Tibial nerve (tissue), 4 donors: Measurements from ENCODE around the gene TMEM123. TPM values are rescaled to one million over a fixed set of nuclear protein-coding genes. Genes with fewer than 3 reads are reported as not detected.

Experiments
- DNase-seq, 2 donors: peaks; one replicate each; pipeline ENCODE4 v3.0.0-alpha.2; 2019; ENCODE audit warnings: low spot score in 2 of 2
- H3K27ac ChIP-seq, 4 donors: fragments of 200-600 bp; sonication (generic) in 3 of 4; one replicate each; pipeline ENCODE4 v1.5.1; 2017 to 2019; ENCODE audit warnings: mild to moderate bottlenecking in 1 of 4
- H3K27me3 ChIP-seq, 2 donors: fragments of 200-600 bp; sonication (generic) in 1 of 2; one replicate each; pipeline versions ENCODE4 v1.5.1 to v1.6.0; 2017 to 2019
- H3K36me3 ChIP-seq, 3 donors: fragments of 200-600 bp; sonication (generic); one replicate each; pipeline ENCODE4 v1.5.1; 2018 to 2019
- H3K4me1 ChIP-seq, 4 donors: fragments of 200-600 bp; sonication (generic) in 3 of 4; one replicate each; pipeline ENCODE4 v1.5.1; 2017 to 2019
- H3K4me3 ChIP-seq, 4 donors: fragments of 200-600 bp; sonication (generic) in 3 of 4; one replicate each; pipeline ENCODE4 v1.5.1; 2017 to 2019; ENCODE audit warnings: mild to moderate bottlenecking in 1 of 4, moderate library complexity in 1 of 4
- H3K9me3 ChIP-seq, 4 donors: fragments of 200-600 bp; sonication (generic) in 3 of 4; one replicate each; pipeline ENCODE4 v1.5.1; 2017 to 2019
- CTCF ChIP-seq, 5 experiments: fragments of 200-600 bp in 3 of 5; fragments of 450-650 bp in 2 of 5; sonication (generic) in 3 of 5; IDR thresholded peaks; one replicate each; pipeline ENCODE4 v1.5.1; 2016 to 2019; ENCODE audit warnings: antibody characterized with exemption in 5 of 5, mild to moderate bottlenecking in 3 of 5, moderate library complexity in 2 of 5
- EP300 ChIP-seq, 2 donors: sonication (generic); formaldehyde crosslinking; IDR thresholded peaks; one replicate each; pipeline ENCODE4 v1.6.1; 2017; ENCODE audit warnings: antibody characterized with exemption in 2 of 2, mild to moderate bottlenecking in 1 of 2
- POLR2A ChIP-seq, 2 donors: fragments of 450-650 bp; IDR thresholded peaks; one replicate each; pipeline ENCODE4 v1.6.1; 2017; ENCODE audit warnings: antibody characterized with exemption in 2 of 2, mild to moderate bottlenecking in 2 of 2, moderate library complexity in 2 of 2
- WGBS, 2 donors: methylation state at CpG; one replicate each; pipeline ENCODE4 v1.1.5; 2018; 5-methylcytosine and 5-hydroxymethylcytosine counted together
- total RNA-seq, 4 donors: library from RNA; depleted of rRNA; stranded (reverse); fragments of >200 nt; gene quantifications; one replicate each; pipeline ENCODE4 v1.1.0, GENCODE V29; 2016

Gene TMEM123
- total RNA-seq, 4 donors from 2014 or later: 145 to 196 (median 181) TPM

- no peak for TF ChIP-seq POLR2A (IDR thresholded peaks at IDR 0.05)
- TF ChIP-seq EP300 (IDR thresholded peaks at IDR 0.05): no peak
- no peak overlapping the region for H3K4me3 ChIP-seq
- H3K27ac ChIP-seq: peak overlapping the region in 1 of 4 donors; percentile 1
- no peak for DNase-seq
- no peaks in the 10 kb centered on the region for H3K36me3 ChIP-seq
- 66 to 84% methylated on average over 6 of the region's 6 CpGs for WGBS, 2 donors
- no peaks in the 10 kb centered on the region for H3K9me3 ChIP-seq
- peaks cover 0 to 32% (median 7%) of the 10 kb centered on the region in 4 donors for H3K4me1 ChIP-seq
- no peaks in the 10 kb centered on the region for H3K27me3 ChIP-seq
Observed at GRCh38 chr11:102467853-102468580, 15.5 kb upstream of the TMEM123 start.

GRCh38 chr11:102467080-102467708, 14.6 kb upstream of the TMEM123 start:
- no peaks in the 10 kb centered on the region for H3K27me3 ChIP-seq
- H3K4me1 ChIP-seq: peaks cover 0 to 32% (median 7%) of the 10 kb centered on the region in 4 donors
- no peaks in the 10 kb centered on the region for H3K36me3 ChIP-seq
- DNase-seq: no peak
- 80 to 81% methylated on average over 4 of the region's 4 CpGs for WGBS, 2 donors
- no peaks in the 10 kb centered on the region for H3K9me3 ChIP-seq
- H3K4me3 ChIP-seq: no peak overlapping the region
- TF ChIP-seq EP300 (IDR thresholded peaks at IDR 0.05): no peak
- no peak for TF ChIP-seq CTCF (IDR thresholded peaks at IDR 0.05)
- TF ChIP-seq POLR2A (IDR thresholded peaks at IDR 0.05): no peak
- H3K27ac ChIP-seq: no peak overlapping the region

GRCh38 chr11:102465696-102466095, 13.1 kb upstream of the TMEM123 start:
- 79 to 86% methylated on average over 1 of the region's 1 CpG for WGBS, 2 donors
- peaks cover 0 to 32% (median 7%) of the 10 kb centered on the region in 4 donors for H3K4me1 ChIP-seq
- H3K4me3 ChIP-seq: no peak overlapping the region
- H3K36me3 ChIP-seq: no peaks in the 10 kb centered on the region
- H3K27ac ChIP-seq: no peak overlapping the region
- TF ChIP-seq EP300 (IDR thresholded peaks at IDR 0.05) (no peak), CTCF (IDR thresholded peaks at IDR 0.05) (no peak)
- H3K27me3 ChIP-seq: no peaks in the 10 kb centered on the region
- no peak for DNase-seq
- no peaks in the 10 kb centered on the region for H3K9me3 ChIP-seq

- TF ChIP-seq CTCF (IDR thresholded peaks at IDR 0.05) (no peak), POLR2A (IDR thresholded peaks at IDR 0.05) (no peak), EP300 (IDR thresholded peaks at IDR 0.05) (no peak)
- no peak overlapping the region for H3K27ac ChIP-seq
- no peak overlapping the region for H3K4me3 ChIP-seq
- peaks cover 0 to 32% (median 6%) of the 10 kb centered on the region in 4 donors for H3K4me1 ChIP-seq
- 59% methylated on average over 3 of the region's 3 CpGs for WGBS, 2 donors
- no peaks in the 10 kb centered on the region for H3K36me3 ChIP-seq
- no peaks in the 10 kb centered on the region for H3K27me3 ChIP-seq
- no peak for DNase-seq
- no peaks in the 10 kb centered on the region for H3K9me3 ChIP-seq
Observed at GRCh38 chr11:102464859-102465500, 12.4 kb upstream of the TMEM123 start.

- TF ChIP-seq CTCF (IDR thresholded peaks at IDR 0.05) (no peak), POLR2A (IDR thresholded peaks at IDR 0.05) (no peak), EP300 (IDR thresholded peaks at IDR 0.05) (no peak)
- H3K4me3 ChIP-seq: no peak overlapping the region
- WGBS, 2 donors: 95 to 96% methylated on average over 9 of the region's 9 CpGs
- H3K9me3 ChIP-seq: no peaks in the 10 kb centered on the region
- H3K27ac ChIP-seq: no peak overlapping the region
- no peak for DNase-seq
- H3K36me3 ChIP-seq: no peaks in the 10 kb centered on the region
- H3K27me3 ChIP-seq: no peaks in the 10 kb centered on the region
- peaks cover 0 to 24% (median 3%) of the 10 kb centered on the region in 4 donors for H3K4me1 ChIP-seq
Observed at GRCh38 chr11:102464037-102464436, 11.5 kb upstream of the TMEM123 start.
